Trophoblast cell (in vitro differentiated cells and primary cell): ENCODE measurements around the gene MRTFB.

ENCODE experiments used
- DNase-seq, 2 donors: peaks; one replicate each; pipeline ENCODE4 v3.0.0-alpha.2; 2016
- H2AFZ ChIP-seq: 2 replicates; pipeline ENCODE4 v1.6.1; 2013; ENCODE audit warnings: low read length, moderate library complexity, mild to moderate bottlenecking; ENCODE audit not compliant: insufficient read depth, poor library complexity
- H2AK5ac ChIP-seq: 2 replicates; pipeline ENCODE4 v1.6.1; 2013; ENCODE audit warnings: mild to moderate bottlenecking, low read length
- H2BK120ac ChIP-seq: 2 replicates; pipeline ENCODE4 v1.6.1; 2013; ENCODE audit warnings: low read length, mild to moderate bottlenecking, moderate library complexity; ENCODE audit not compliant: insufficient read depth, poor library complexity
- H2BK12ac ChIP-seq: 2 replicates; pipeline ENCODE4 v1.6.1; 2013; ENCODE audit warnings: mild to moderate bottlenecking, low read length, moderate library complexity
- H2BK5ac ChIP-seq: 2 replicates; pipeline ENCODE4 v1.6.1; 2013; ENCODE audit warnings: low read length, low read depth, moderate library complexity, mild to moderate bottlenecking; ENCODE audit not compliant: poor library complexity
- H3K14ac ChIP-seq: 2 replicates; pipeline ENCODE4 v1.6.1; 2013; ENCODE audit warnings: mild to moderate bottlenecking, low read length
- H3K18ac ChIP-seq: 2 replicates; pipeline ENCODE4 v1.6.1; 2013; ENCODE audit warnings: mild to moderate bottlenecking, low read length
- H3K23ac ChIP-seq: 2 replicates; pipeline ENCODE4 v1.6.1; 2013; ENCODE audit warnings: low read length
- H3K27ac ChIP-seq: 2 replicates; pipeline ENCODE4 v1.5.1; 2013; ENCODE audit warnings: low read depth, mild to moderate bottlenecking, inconsistent platforms, low read length, moderate library complexity
- H3K27me3 ChIP-seq: 2 replicates; pipeline ENCODE4 v1.6.1; 2013; ENCODE audit warnings: inconsistent platforms, mild to moderate bottlenecking, low read length, moderate library complexity; ENCODE audit not compliant: insufficient read depth
- H3K36me3 ChIP-seq, 2 experiments: 1 replicate in 1 of 2; 2 replicates in 1 of 2; pipeline ENCODE4 v1.6.1; 2013; ENCODE audit warnings: low read length in 2 of 2, mild to moderate bottlenecking in 2 of 2, moderate library complexity in 1 of 2; ENCODE audit not compliant: insufficient read depth in 2 of 2, control insufficient read depth in 1 of 2
- H3K4ac ChIP-seq: 2 replicates; pipeline ENCODE4 v1.6.1; 2013; ENCODE audit warnings: low read depth, mild to moderate bottlenecking, low read length, moderate library complexity
- H3K4me1 ChIP-seq, 2 experiments: 1 replicate in 1 of 2; 2 replicates in 1 of 2; pipeline ENCODE4 v1.6.1; 2013; ENCODE audit warnings: low read length in 2 of 2, mild to moderate bottlenecking in 2 of 2, moderate library complexity in 1 of 2; ENCODE audit not compliant: insufficient read depth in 2 of 2, control insufficient read depth in 1 of 2
- H3K4me2 ChIP-seq: 2 replicates; pipeline ENCODE4 v1.6.1; 2013; ENCODE audit warnings: inconsistent platforms, mild to moderate bottlenecking, low read length, moderate library complexity
- H3K4me3 ChIP-seq: 2 replicates; pipeline ENCODE4 v1.5.1; 2013; ENCODE audit warnings: mild to moderate bottlenecking, low read depth, low read length, inconsistent platforms
- H3K79me1 ChIP-seq: one replicate; pipeline ENCODE4 v1.6.1; 2013; ENCODE audit warnings: low read length
- H3K79me2 ChIP-seq: 2 replicates; pipeline ENCODE4 v1.6.1; 2013; ENCODE audit warnings: low read length, mild to moderate bottlenecking; ENCODE audit not compliant: control insufficient read depth, insufficient read depth, poor library complexity
- H3K9ac ChIP-seq: 2 replicates; pipeline ENCODE4 v1.6.1; 2013; ENCODE audit warnings: mild to moderate bottlenecking, low read length
- H3K9me3 ChIP-seq: 2 replicates; pipeline ENCODE4 v1.6.1; 2013; ENCODE audit warnings: low read depth, mild to moderate bottlenecking, control low read depth, inconsistent platforms, low read length; ENCODE audit not compliant: insufficient read depth
- H4K12ac ChIP-seq: 2 replicates; pipeline ENCODE4 v1.6.1; 2013; ENCODE audit warnings: low read depth, mild to moderate bottlenecking, low read length, moderate library complexity
- H4K8ac ChIP-seq: 2 replicates; pipeline ENCODE4 v1.6.1; 2013; ENCODE audit warnings: low read depth, mild to moderate bottlenecking, low read length, moderate library complexity
- H4K91ac ChIP-seq: one replicate; pipeline ENCODE4 v1.6.1; 2013; ENCODE audit warnings: low read depth, mild to moderate bottlenecking, low read length, moderate library complexity
- WGBS: extraction: QIAGEN DNeasy Blood & Tissue Kit; methylation state at CpG from one replicate; pipeline ENCODE4 v1.1.7; 2013; ENCODE audit warnings: missing lambda C conversion rate; ENCODE audit not compliant: insufficient read length, insufficient coverage; ENCODE audit errors: extremely low coverage; 5-methylcytosine and 5-hydroxymethylcytosine counted together

Gene MRTFB

DNA sequence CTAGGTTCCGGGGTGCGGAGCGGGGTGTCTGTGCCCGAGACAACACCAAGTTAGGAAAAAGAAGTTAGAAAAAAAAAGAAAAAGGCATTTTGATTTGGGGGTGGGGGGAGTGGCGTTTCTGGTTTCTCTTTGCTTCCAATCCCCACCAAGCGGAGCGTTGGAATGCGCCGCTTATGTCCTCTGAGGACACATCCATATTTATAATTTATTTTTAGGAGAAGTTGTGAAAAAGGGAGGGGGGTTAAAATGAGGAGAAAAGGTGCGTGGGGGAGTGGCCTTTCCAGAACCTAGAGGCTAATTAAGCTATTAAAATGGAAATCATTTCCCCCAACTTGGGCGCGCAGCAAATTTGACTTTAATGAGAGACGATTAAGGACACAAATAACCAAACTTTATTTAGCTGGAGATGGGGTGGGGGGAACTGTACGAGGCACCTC is 232.1 kb downstream of the MRTFB start:
- H3K27ac ChIP-seq: no peak overlapping the region
- peak overlapping the region; percentile 5 for H2BK12ac ChIP-seq
- H2BK120ac ChIP-seq: peak overlapping the region; percentile 58
- peak overlapping the region; percentile 81 for H3K14ac ChIP-seq
- H3K9ac ChIP-seq: peak overlapping the region; percentile 24
- H3K4me3 ChIP-seq: peak overlapping the region; percentile 100
- peaks cover 28% of the 10 kb centered on the region for H3K79me1 ChIP-seq
- peak overlapping the region; percentile 80 for H2BK5ac ChIP-seq
- H2AFZ ChIP-seq: peak overlapping the region; percentile 100
- H3K36me3 ChIP-seq: no peaks in the 10 kb centered on the region
- H4K12ac ChIP-seq: no peak overlapping the region
- DNase-seq: peak in 1 of 2 donors; percentile 39
- H3K79me2 ChIP-seq: peaks cover 20% of the 10 kb centered on the region
- no peaks in the 10 kb centered on the region for H3K27me3 ChIP-seq
- H3K9me3 ChIP-seq: peaks cover 2% of the 10 kb centered on the region
- no peak overlapping the region for H3K23ac ChIP-seq
- peak overlapping the region; percentile 62 for H4K8ac ChIP-seq
- H3K4me2 ChIP-seq: peak overlapping the region; percentile 77
- H4K91ac ChIP-seq: peak overlapping the region; percentile 96
- peak overlapping the region; percentile 87 for H3K18ac ChIP-seq
- peaks cover 19 to 20% of the 10 kb centered on the region in 2 experiments for H3K4me1 ChIP-seq
- WGBS: no CpG with 5 or more reads among the region's 14 CpGs
- peak overlapping the region; percentile 84 for H3K4ac ChIP-seq
- peak overlapping the region; percentile 56 for H2AK5ac ChIP-seq

GRCh38 chr16:14303639-14304394 is 232.7 kb downstream of the MRTFB start:
- WGBS: no CpG with 5 or more reads among the region's 31 CpGs
- Histone ChIP-seq H3K27ac (no peak overlapping the region), H2BK5ac (no peak overlapping the region), H3K36me3 (no peaks in the 10 kb centered on the region), H3K4me2 (peak overlapping the region; percentile 77), H3K4me1 (peaks cover 25 to 27% of the 10 kb centered on the region in 2 experiments), H3K9ac (peak overlapping the region; percentile 14), H3K79me1 (peaks cover 34% of the 10 kb centered on the region), H3K14ac (peak overlapping the region; percentile 38), H3K4me3 (peak overlapping the region; percentile 67), H3K23ac (no peak overlapping the region), H3K9me3 (peaks cover 2% of the 10 kb centered on the region), H3K79me2 (peaks cover 22% of the 10 kb centered on the region), H2AFZ (peak overlapping the region; percentile 14), H2BK120ac (no peak overlapping the region), H2BK12ac (peak overlapping the region; percentile 5), H2AK5ac (no peak overlapping the region), H3K27me3 (no peaks in the 10 kb centered on the region), H3K4ac (peak overlapping the region; percentile 68), H4K91ac (no peak overlapping the region), H4K12ac (peak overlapping the region; percentile 19), H3K18ac (peak overlapping the region; percentile 25), H4K8ac (peak overlapping the region; percentile 4)
- peak in 1 of 2 donors; percentile 63 for DNase-seq

- WGBS: no CpG with 5 or more reads among the region's 12 CpGs
- H4K91ac ChIP-seq: no peak overlapping the region
- H3K27me3 ChIP-seq: no peaks in the 10 kb centered on the region
Observed at GRCh38 chr16:14304891-14305460, 233.9 kb downstream of the MRTFB start.

DNA sequence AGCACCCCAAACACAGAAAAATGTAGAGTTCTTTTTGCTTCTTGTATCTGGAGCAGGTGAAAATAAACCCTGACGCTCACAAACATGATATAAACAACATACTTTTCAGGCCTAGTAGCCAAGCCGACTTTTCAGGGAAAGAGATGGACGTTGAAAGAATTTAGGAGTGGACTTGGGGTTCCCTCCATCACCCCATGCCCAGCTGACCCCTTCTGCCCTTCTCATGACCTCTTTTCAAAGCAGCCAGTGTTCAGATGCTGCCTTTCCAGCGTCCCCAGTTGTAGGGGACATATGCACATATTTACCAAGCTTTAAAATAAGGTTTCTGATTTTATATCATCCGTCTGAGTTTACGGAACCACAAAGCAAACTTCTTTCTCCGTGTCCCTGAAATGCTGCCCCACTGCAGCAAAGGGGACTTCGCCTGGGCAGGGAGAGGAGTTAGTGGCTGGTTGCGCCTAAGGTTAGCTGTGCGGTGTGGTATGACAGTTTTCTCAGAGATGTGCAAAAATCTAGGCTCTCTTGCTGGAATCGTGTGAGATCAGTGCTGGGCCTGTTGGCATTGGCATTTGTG is 235.5 kb downstream of the MRTFB start:
- H3K9me3 ChIP-seq: peaks cover 2% of the 10 kb centered on the region
- H3K79me1 ChIP-seq: peaks cover 42% of the 10 kb centered on the region
- H4K91ac ChIP-seq: peak overlapping the region; percentile 75
- peak overlapping the region; percentile 46 for H3K14ac ChIP-seq
- peak overlapping the region; percentile 68 for H3K4ac ChIP-seq
- no peak overlapping the region for H3K27ac ChIP-seq
- peak overlapping the region; percentile 18 for H2BK5ac ChIP-seq
- H3K27me3 ChIP-seq: no peaks in the 10 kb centered on the region
- H3K9ac ChIP-seq: no peak overlapping the region
- H4K8ac ChIP-seq: peak overlapping the region; percentile 34
- H3K23ac ChIP-seq: no peak overlapping the region
- peak overlapping the region; percentile 88 for H3K18ac ChIP-seq
- no peak overlapping the region for H3K4me2 ChIP-seq
- no peak overlapping the region for H3K4me3 ChIP-seq
- no peaks in the 10 kb centered on the region for H3K36me3 ChIP-seq
- peak overlapping the region; percentile 44 for H2BK12ac ChIP-seq
- no peak for DNase-seq
- H3K79me2 ChIP-seq: peaks cover 29% of the 10 kb centered on the region
- no peak overlapping the region for H2BK120ac ChIP-seq
- no peak overlapping the region for H2AFZ ChIP-seq
- no peak overlapping the region for H4K12ac ChIP-seq
- peak overlapping the region; percentile 23 for H2AK5ac ChIP-seq
- H3K4me1 ChIP-seq: peaks cover 38 to 41% of the 10 kb centered on the region in 2 experiments
- WGBS: no CpG with 5 or more reads among the region's 11 CpGs

More at GRCh38 chr16:14304891-14305460, 233.9 kb downstream of the MRTFB start:
- H3K27ac ChIP-seq: no peak overlapping the region
- no peak overlapping the region for H3K23ac ChIP-seq
- H3K4me1 ChIP-seq: peaks cover 34 to 36% of the 10 kb centered on the region in 2 experiments
- H3K36me3 ChIP-seq: no peaks in the 10 kb centered on the region
- no peak overlapping the region for H3K14ac ChIP-seq
- H3K4me2 ChIP-seq: no peak overlapping the region
- no peak overlapping the region for H3K4me3 ChIP-seq
- no peak overlapping the region for H3K18ac ChIP-seq
- H3K79me1 ChIP-seq: peaks cover 39% of the 10 kb centered on the region
- no peak overlapping the region for H2BK120ac ChIP-seq
- peak overlapping the region; percentile 39 for H3K4ac ChIP-seq
- H2BK5ac ChIP-seq: no peak overlapping the region
- no peak overlapping the region for H2AFZ ChIP-seq
- peaks cover 2% of the 10 kb centered on the region for H3K9me3 ChIP-seq
- peaks cover 22% of the 10 kb centered on the region for H3K79me2 ChIP-seq
- H4K12ac ChIP-seq: no peak overlapping the region
- H4K8ac ChIP-seq: no peak overlapping the region
- H3K9ac ChIP-seq: no peak overlapping the region
- no peak overlapping the region for H2BK12ac ChIP-seq
- H2AK5ac ChIP-seq: no peak overlapping the region
- DNase-seq: no peak
